Stimulated activated memory B cell treated with anti-CD40 and anti-IgM and Interleukin-4, amounts not matched to agents 10 μg/mL and 1 μg/mL and 100 μg/mL, for 72 hours (primary cell): Measurements from ENCODE around the gene MUCL3.
"Not testable (repeated sequence)": the region's sequence is repeated elsewhere in the genome, so short reads cannot be mapped to it uniquely, and the experiment has no call there.

ENCODE experiments used
- ATAC-seq: fragments of 150-1000 bp; cut with Tn5 transposase; 2 replicates; pipeline ENCODE4 v1.10.0; 2021
- H3K27ac Mint-ChIP-seq: one replicate; pipeline ENCODE4 v1.8.0; 2022; ENCODE audit warnings: mild to moderate bottlenecking, mixed read lengths
- H3K27me3 Mint-ChIP-seq: one replicate; pipeline ENCODE4 v1.8.0; 2022; ENCODE audit warnings: mixed read lengths
- H3K36me3 Mint-ChIP-seq: one replicate; pipeline ENCODE4 v1.8.0; 2022; ENCODE audit warnings: mixed read lengths
- H3K4me1 Mint-ChIP-seq: one replicate; pipeline ENCODE4 v1.8.0; 2022; ENCODE audit warnings: mixed read lengths
- H3K4me3 Mint-ChIP-seq: one replicate; pipeline ENCODE4 v1.8.0; 2022; ENCODE audit warnings: mild to moderate bottlenecking, moderate library complexity, mixed read lengths
- H3K9me3 Mint-ChIP-seq: one replicate; pipeline ENCODE4 v1.8.0; 2022; ENCODE audit warnings: mixed read lengths

MUCL3 gene

DNA sequence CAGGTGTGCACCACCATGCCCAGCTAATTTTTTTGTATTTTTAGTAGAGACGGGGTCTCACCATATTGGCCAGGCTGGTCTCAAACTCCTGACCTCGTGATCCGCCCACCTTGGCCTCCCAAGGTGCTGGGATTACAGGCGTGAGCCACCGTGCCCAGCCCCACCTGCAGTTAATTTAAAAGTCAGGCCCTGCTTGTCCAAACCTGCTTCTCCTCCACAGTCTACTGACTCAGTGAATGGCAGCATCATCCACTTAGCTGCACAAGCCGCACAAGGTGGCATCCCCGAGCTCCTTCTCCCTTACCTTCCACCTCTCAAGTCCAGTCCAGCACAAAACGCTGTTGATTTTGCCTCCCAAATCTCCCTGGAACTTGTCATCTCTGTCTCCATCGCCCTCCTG, 38.6 kb upstream of the MUCL3 start:
- H3K27me3 Mint-ChIP-seq, H3K9me3 Mint-ChIP-seq, ATAC-seq, H3K4me3 Mint-ChIP-seq: not testable (repeated sequence)
- Mint-ChIP-seq H3K27ac (peak overlapping the region; percentile 62), H3K36me3 (peaks cover 21% of the 10 kb centered on the region), H3K4me1 (peaks cover 11% of the 10 kb centered on the region)

DNA sequence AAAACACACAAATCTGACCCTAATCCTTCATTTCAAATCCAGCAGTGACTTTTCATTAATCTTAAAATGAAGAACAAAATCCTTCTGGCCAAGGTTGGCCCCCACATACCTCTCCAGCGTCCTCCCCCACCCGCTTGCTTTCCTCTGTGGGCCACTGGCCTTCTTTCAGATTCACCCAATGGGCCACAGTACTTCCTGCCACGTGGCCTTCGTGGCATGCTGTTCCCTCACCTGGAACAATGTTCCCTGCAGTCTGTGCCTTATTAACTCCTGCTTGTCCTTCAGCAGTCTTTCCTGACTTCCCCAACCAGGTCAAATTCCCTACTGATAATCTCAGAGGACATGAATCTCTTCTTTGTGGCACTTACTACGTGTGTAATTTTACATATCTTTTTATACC, 38.1 kb upstream of the MUCL3 start:
- Mint-ChIP-seq H3K36me3 (peaks cover 21% of the 10 kb centered on the region), H3K27me3 (no peaks in the 10 kb centered on the region), H3K4me1 (peaks cover 11% of the 10 kb centered on the region), H3K9me3 (no peaks in the 10 kb centered on the region), H3K4me3 (no peak overlapping the region), H3K27ac (peak overlapping the region; percentile 62)
- ATAC-seq = no peak

DNA sequence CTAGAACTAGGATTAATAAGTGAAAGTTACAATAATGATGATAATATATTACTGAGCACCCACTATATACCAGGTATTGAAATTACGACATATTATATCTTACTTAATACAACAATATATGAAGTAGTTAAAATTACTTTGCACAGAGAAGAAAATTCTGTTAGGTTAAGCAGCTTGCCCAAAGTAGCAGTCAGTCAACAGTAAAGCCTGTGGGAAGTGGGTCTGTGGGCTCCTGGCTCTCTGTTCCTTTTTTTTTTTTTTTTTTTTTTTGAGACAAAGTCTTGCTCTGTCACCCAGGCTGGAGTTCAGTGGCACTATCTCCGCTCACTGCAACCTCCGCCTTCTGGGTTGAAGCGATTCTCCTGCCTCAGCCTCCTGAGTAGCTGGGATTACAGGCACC, 37.5 kb upstream of the MUCL3 start:
- Mint-ChIP-seq H3K36me3 (peaks cover 18% of the 10 kb centered on the region), H3K9me3 (no peaks in the 10 kb centered on the region), H3K4me3 (no peak overlapping the region), H3K4me1 (peaks cover 15% of the 10 kb centered on the region), H3K27me3 (no peaks in the 10 kb centered on the region), H3K27ac (peak overlapping the region; percentile 62)
- ATAC-seq = no peak

DNA sequence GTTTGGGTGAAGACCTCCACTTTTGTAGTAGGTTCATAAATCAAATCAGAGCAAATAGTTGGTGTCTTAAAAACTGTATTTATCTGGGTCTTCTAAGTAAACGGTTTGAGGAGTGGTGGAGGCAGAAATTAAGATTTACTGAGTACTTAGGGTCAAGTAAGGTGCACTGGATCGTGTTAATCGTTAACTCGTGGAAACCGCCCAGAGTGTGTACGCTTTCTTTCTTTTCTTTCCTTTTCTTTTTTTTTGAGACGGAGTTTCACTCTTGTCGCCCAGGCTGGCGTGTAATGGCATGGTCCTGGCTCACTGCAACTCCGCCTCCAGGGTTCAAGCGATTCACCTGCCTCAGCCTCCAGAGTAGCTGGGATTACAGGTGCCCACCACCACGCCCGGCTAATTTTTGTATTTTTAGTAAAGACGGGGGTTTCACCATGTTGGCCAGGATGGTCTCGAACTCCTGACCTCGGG, 33.4 kb upstream of the MUCL3 start:
- H3K27me3 Mint-ChIP-seq, ATAC-seq, H3K9me3 Mint-ChIP-seq: not testable (repeated sequence)
- H3K4me1 Mint-ChIP-seq = peaks cover 22% of the 10 kb centered on the region
- H3K27ac Mint-ChIP-seq = peak overlapping the region; percentile 72
- peak overlapping the region; percentile 95 for H3K4me3 Mint-ChIP-seq
- peaks cover 17% of the 10 kb centered on the region for H3K36me3 Mint-ChIP-seq

DNA sequence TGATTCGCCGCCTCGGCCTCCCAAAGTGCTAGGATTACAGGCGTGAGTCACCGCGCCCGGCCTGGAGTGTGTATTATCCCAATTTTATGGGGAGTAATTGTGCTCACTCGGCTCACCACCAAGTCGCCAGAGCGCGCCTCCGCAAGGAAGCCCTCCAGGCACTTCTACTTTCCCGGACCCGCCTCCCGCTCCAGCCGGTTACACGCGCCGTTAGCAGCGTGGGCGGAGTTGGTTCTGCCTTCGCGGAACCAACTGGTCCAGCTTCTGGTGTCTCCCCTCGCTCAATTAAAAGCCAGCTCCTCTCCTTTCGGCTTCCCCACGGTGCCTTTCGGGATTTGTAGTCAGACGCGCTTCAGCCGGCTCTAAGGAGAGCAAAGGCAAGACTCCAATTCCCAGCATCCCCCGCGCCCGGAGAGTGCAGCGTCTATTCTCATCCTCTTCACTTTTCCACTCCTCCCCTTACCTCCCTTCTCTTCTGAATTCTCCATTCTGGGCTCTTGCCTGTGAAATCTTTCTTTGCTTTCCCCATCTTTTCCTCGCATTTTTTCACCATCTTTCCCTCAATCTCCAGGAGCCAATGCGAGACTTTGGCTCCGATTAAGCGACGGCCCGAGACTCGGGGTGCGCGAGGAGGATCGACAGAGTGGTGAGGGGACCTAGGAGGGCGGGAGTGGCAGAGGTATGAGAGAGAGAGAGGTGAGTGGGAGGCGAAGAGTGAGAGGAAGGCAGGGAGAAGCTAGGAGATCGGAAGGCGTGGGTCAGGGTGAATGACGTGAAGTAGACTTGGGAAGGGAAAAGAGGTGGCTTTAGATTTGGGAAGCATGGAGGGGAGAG, 32.8 kb upstream of the MUCL3 start, which contains the start of gene GTF2H4:
Gene GTF2H4, plus strand, starts transcription at position 450 of the 834 bp plus-strand sequence.
- ATAC-seq = peak; percentile 99
- Mint-ChIP-seq H3K9me3 (no peaks in the 10 kb centered on the region), H3K4me1 (peaks cover 16% of the 10 kb centered on the region), H3K4me3 (peak within 1 kb of the TSS; percentile 95), H3K27me3 (no peaks in the 10 kb centered on the region), H3K27ac (peak within 1 kb of the TSS; percentile 72), H3K36me3 (peaks cover 21% of the 10 kb centered on the region)

DNA sequence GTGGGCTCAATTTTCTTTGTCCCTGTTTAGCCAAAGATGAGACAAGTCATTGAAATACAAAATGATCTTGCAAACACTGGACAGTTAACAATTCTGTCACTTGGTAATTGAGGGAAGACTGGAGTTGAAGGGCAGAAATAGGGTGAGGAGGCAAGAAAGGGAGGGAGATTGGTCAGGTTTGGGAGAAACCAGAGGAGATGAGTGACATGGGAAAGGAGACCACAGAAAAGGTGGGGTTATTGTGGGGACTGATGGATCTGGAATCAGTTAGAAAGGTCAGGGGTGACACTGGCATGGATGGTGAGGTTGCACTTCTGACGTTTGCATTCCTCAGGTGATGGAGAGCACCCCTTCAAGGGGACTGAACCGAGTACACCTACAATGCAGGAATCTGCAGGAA, 32.1 kb upstream of the MUCL3 start:
- Mint-ChIP-seq H3K36me3 (peaks cover 21% of the 10 kb centered on the region), H3K4me3 (peak overlapping the region; percentile 95), H3K4me1 (peaks cover 21% of the 10 kb centered on the region), H3K9me3 (no peaks in the 10 kb centered on the region), H3K27me3 (no peaks in the 10 kb centered on the region), H3K27ac (peak overlapping the region; percentile 72)
- no peak for ATAC-seq

DNA sequence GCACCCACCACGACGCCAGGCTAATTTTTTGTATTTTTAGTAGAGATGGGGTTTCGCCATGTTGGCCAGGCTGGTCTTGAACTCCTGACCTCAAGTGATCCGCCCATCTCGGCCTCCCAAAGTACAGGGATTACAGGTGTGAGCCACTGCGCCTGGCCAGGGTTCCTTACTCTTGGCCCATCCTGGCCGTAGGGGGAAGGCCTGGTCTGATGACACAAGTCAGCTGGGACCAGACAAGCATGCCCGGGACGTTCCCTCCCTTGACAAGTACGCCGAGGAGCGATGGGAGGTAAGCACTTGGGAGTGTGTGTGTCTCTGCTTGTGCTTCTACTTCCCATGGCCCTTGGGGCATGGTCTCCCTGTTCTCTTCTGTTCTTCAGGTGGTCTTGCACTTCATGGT, 30.3 kb upstream of the MUCL3 start:
- not testable (repeated sequence) for H3K9me3 Mint-ChIP-seq, H3K27ac Mint-ChIP-seq, H3K27me3 Mint-ChIP-seq, H3K4me3 Mint-ChIP-seq, ATAC-seq
- peaks cover 21% of the 10 kb centered on the region for H3K36me3 Mint-ChIP-seq
- peaks cover 35% of the 10 kb centered on the region for H3K4me1 Mint-ChIP-seq

DNA sequence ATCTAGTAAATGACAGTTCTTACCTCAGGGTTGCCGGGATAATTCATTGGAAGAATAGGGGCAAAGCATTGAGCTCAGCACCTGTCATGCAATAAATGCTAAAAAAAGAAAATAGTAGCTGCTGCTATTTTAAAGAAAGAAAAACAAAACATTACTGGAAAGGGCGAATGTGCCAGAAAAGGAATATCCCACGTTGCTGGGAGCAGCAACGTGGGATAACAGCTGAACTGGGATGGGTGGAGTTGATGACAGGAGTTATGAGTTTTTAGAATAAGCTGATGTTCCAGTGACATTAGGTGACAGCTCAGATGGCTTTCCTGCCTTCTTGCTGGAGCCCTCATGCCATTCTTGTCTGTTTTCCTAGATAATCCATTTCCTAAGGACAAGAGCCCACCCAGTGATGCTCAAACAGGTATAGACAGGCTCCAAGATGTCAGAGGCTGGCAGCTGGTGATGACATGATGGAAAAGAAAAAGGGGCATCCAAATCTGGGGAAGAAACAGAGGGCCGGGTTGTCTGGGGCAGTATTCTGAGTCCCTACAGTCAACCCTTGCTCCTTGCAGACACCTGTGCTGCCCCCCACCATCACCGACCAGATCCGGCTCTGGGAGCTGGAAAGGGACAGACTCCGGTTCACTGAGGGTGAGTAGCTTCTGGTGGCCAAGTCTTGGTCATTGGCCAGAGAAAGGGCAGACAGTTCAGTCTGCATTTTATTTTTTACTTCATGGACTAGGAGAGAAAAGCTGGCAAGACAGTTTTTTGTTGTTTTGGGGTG, 27.8 kb upstream of the MUCL3 start:
- H3K27ac Mint-ChIP-seq = peak overlapping the region; percentile 86
- ATAC-seq = no peak
- H3K4me3 Mint-ChIP-seq = peak overlapping the region; percentile 94
- peaks cover 53% of the 10 kb centered on the region for H3K4me1 Mint-ChIP-seq
- no peaks in the 10 kb centered on the region for H3K27me3 Mint-ChIP-seq
- peaks cover 46% of the 10 kb centered on the region for H3K36me3 Mint-ChIP-seq
- H3K9me3 Mint-ChIP-seq = no peaks in the 10 kb centered on the region

DNA sequence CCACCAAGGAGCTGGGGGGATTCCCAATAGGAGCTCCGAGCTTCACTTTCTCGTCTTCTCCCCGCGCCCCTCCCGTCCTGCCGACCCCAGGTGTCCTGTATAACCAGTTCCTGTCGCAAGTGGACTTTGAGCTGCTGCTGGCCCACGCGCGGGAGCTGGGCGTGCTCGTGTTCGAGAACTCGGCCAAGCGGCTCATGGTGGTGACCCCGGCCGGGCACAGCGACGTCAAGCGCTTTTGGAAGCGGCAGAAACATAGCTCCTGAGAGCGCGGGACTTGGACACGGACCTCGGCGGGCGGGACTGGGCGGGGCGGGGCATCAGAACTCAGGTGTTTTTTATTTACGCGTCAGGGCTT, 27.1 kb upstream of the MUCL3 start:
- H3K27ac Mint-ChIP-seq = peak overlapping the region; percentile 86
- peaks cover 48% of the 10 kb centered on the region for H3K4me1 Mint-ChIP-seq
- no peak for ATAC-seq
- peaks cover 54% of the 10 kb centered on the region for H3K36me3 Mint-ChIP-seq
- H3K27me3 Mint-ChIP-seq = no peaks in the 10 kb centered on the region
- H3K4me3 Mint-ChIP-seq = peak overlapping the region; percentile 94
- no peaks in the 10 kb centered on the region for H3K9me3 Mint-ChIP-seq

DNA sequence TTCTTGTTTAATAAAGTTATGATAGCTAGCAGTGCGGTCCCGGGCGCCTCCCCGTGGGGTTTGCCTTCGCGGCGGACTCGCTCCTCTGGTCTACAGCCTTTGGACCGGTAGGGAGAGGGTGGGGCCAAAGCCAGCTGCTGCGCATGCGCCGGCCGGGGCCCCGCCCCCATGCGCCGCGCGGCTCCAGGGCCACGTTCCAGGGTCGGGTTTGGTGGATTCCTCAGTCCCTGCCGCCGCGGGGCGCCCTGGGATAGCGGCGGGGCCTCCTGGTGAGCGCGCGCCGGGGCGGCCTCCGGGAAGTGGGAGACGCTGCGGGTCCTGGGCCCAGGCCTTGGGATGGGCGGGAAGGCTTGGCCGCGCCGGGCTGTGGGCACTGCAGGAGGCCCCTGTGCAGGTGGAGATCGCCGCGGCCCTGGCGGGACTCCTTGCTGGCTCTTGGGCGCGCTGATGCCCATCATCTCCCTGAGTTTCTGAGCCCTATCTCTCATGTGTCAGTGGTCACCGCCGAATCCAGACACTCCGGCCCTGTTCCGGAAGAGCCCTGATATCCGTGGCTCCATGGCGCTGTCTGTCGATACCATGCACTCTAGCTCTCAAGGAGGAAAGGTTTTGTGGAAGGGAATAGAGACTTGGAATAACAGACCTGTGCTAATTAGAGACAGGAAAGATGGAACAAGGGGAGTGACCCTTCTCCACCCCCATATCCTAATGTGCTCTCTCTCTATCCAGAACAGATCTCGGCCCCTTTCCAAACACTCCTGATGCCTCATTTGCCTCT, 26.5 kb upstream of the MUCL3 start, which contains the start of gene VARS2:
Gene VARS2, plus strand, starts transcription at position 163 of the 778 bp plus-strand sequence. Its CDS starts 599 bp downstream, at position 762.
- peak; percentile 97 for ATAC-seq
- H3K4me3 Mint-ChIP-seq = peak within 1 kb of the TSS; percentile 94
- no peaks in the 10 kb centered on the region for H3K27me3 Mint-ChIP-seq
- H3K9me3 Mint-ChIP-seq = no peaks in the 10 kb centered on the region
- H3K36me3 Mint-ChIP-seq = peaks cover 58% of the 10 kb centered on the region
- H3K4me1 Mint-ChIP-seq = peaks cover 44% of the 10 kb centered on the region
- peak within 1 kb of the TSS; percentile 86 for H3K27ac Mint-ChIP-seq

DNA sequence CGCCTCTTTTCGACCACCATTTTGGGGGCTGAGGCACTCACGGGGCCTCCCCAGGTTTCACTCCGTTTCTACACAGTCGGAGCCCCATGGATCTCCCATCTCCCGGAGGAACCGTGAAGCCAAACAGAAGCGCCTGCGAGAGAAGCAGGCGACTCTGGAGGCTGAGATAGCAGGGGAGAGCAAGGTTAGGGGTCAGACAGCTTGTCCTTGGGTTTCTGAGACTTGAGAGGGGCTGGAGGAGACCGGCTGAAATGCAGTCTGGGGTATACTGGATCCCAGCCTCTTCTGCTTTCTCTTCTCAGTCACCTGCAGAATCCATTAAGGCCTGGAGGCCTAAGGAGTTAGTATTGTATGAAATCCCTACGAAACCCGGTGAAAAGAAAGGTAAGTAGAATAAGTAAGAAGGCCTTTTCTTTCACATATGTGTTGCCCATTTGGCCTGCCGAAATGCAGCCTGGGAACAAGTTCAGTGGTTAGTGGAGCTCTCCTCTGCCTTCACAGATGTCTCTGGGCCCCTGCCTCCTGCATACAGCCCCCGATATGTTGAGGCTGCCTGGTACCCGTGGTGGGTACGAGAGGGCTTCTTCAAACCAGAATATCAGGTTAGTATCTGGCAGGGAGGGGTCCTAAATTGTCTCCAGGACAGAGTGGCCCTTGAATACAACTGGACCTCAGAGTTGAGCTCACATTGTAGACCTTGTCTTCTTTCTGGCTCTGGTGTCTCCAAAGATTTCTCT, 25.8 kb upstream of the MUCL3 start:
- no peak for ATAC-seq
- Mint-ChIP-seq H3K27ac (peak overlapping the region; percentile 86), H3K36me3 (peaks cover 66% of the 10 kb centered on the region), H3K4me3 (peak overlapping the region; percentile 94), H3K4me1 (peaks cover 44% of the 10 kb centered on the region), H3K9me3 (no peaks in the 10 kb centered on the region), H3K27me3 (no peaks in the 10 kb centered on the region)

DNA sequence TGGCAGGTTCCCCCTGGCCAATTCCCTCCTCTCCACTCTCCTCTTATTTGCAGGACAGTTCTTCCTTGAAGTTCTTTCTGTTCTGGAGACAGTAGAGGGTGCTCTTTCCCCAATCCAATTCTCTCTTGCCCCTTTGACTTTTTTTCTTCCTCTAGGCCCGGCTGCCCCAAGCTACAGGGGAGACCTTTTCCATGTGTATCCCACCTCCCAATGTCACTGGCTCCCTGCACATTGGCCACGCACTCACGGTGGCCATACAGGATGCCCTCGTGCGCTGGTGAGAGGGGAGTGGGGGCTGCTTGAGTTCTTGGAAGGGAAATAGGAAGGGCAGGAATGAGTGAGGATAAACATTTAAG, 25.2 kb upstream of the MUCL3 start:
- H3K4me3 Mint-ChIP-seq = peak overlapping the region; percentile 47
- peaks cover 44% of the 10 kb centered on the region for H3K4me1 Mint-ChIP-seq
- ATAC-seq = no peak
- H3K27me3 Mint-ChIP-seq = no peaks in the 10 kb centered on the region
- H3K36me3 Mint-ChIP-seq = peaks cover 71% of the 10 kb centered on the region
- H3K27ac Mint-ChIP-seq = peak overlapping the region; percentile 55
- H3K9me3 Mint-ChIP-seq = no peaks in the 10 kb centered on the region

DNA sequence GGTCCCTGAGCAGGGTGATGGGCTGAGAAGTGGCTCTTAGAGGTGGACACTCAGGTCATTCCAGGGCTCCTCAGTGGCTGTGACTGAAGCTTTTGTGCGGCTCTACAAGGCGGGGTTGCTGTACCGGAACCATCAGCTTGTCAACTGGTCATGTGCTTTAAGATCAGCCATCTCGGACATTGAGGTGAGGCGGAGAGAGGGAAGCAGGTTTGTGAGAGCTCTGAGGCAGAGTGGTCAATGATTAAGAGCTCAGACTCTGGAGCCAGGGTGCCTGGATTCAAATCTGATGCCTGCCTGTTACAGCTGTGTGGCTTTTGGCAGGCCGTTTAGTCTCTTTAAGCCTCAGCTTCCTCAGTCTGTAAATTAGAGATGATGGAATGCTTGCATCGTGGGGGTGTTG, 23.7 kb upstream of the MUCL3 start:
- H3K27me3 Mint-ChIP-seq = no peaks in the 10 kb centered on the region
- peaks cover 71% of the 10 kb centered on the region for H3K36me3 Mint-ChIP-seq
- no peak for ATAC-seq
- no peaks in the 10 kb centered on the region for H3K9me3 Mint-ChIP-seq
- peak overlapping the region; percentile 19 for H3K27ac Mint-ChIP-seq
- H3K4me3 Mint-ChIP-seq = no peak overlapping the region
- peaks cover 49% of the 10 kb centered on the region for H3K4me1 Mint-ChIP-seq

DNA sequence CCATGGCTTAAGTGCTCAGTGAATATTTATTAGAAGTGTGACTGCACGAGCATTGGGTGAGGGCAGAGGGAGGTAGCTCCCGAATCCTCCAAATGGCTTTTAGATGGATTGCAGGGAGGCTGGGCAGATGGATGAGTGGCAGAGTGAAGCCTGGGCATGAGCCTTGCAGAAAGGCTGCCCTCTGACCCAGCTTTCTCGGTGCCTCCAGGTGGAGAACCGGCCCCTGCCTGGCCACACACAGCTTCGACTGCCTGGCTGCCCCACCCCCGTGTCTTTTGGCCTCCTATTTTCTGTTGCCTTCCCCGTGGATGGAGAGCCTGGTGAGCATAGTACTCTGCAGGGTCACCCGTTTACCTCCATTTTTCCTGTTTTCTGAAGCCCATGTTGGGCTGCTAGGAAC, 23.3 kb upstream of the MUCL3 start:
- no peak for ATAC-seq
- Mint-ChIP-seq H3K27me3 (no peaks in the 10 kb centered on the region), H3K4me3 (no peak overlapping the region), H3K9me3 (no peaks in the 10 kb centered on the region), H3K27ac (no peak overlapping the region), H3K36me3 (peaks cover 71% of the 10 kb centered on the region), H3K4me1 (peaks cover 53% of the 10 kb centered on the region)
